ENCODE data around the gene GPHA2. TPM values are rescaled to one million over a fixed set of nuclear protein-coding genes. Genes with fewer than 3 reads are reported as not detected.

GPHA2 gene
- total and polyA plus RNA-seq, 12 donors: 0.67 TPM; not detected in 11

- WGBS, 4 donors: 65 to 72% (median 67%) methylated on average over 6 to 7 of the region's 7 CpGs
- Histone ChIP-seq H3K9me3 (replicated peaks in 1 of 3) (no peaks in the 10 kb centered on the region), H3K4me1 (replicated peaks in 1 of 2) (peaks cover 0 to 11% of the 10 kb centered on the region in 2 donors), H3K36me3 (replicated peaks in 1 of 2) (peaks cover 0 to 81% of the 10 kb centered on the region in 2 donors), H3K27ac (no peak overlapping the region), H3K27me3 (no peaks in the 10 kb centered on the region), H3K4me3 (no peak overlapping the region)
- no peak for DNase-seq
- intact Hi-C loops (cut with DNase I): no loop called here
- TF ChIP-seq POLR2A (IDR thresholded peaks at IDR 0.05) (no peak), CTCF (IDR thresholded peaks at IDR 0.05) (no peak)
These were observed 24.6 kb downstream of the GPHA2 start for GRCh38 chr11:64911142-64911541.

GRCh38 chr11:64910451-64911093 is 25.1 kb downstream of the GPHA2 start:
- intact Hi-C loops (cut with DNase I): no loop called here
- no peaks in the 10 kb centered on the region for H3K27me3 ChIP-seq
- H3K4me1 ChIP-seq (replicated peaks in 1 of 2): peaks cover 0 to 6% of the 10 kb centered on the region in 2 donors
- DNase-seq: no peak
- no peak for TF ChIP-seq CTCF (IDR thresholded peaks at IDR 0.05)
- no peak for TF ChIP-seq POLR2A (IDR thresholded peaks at IDR 0.05)
- peaks cover 0 to 87% of the 10 kb centered on the region in 2 donors for H3K36me3 ChIP-seq (replicated peaks in 1 of 2)
- H3K9me3 ChIP-seq (replicated peaks in 1 of 3): no peaks in the 10 kb centered on the region
- H3K4me3 ChIP-seq: no peak overlapping the region
- 91 to 95% (median 93%) methylated on average over 13 to 27 of the region's 27 CpGs for WGBS, 4 donors
- H3K27ac ChIP-seq: no peak overlapping the region

GRCh38 chr11:64909653-64910343 is 25.9 kb downstream of the GPHA2 start:
- Histone ChIP-seq H3K9me3 (replicated peaks in 1 of 3) (no peaks in the 10 kb centered on the region), H3K27me3 (no peaks in the 10 kb centered on the region), H3K36me3 (replicated peaks in 1 of 2) (peaks cover 0 to 93% of the 10 kb centered on the region in 2 donors), H3K4me1 (replicated peaks in 1 of 2) (no peaks in the 10 kb centered on the region), H3K27ac (no peak overlapping the region), H3K4me3 (no peak overlapping the region)
- 92 to 100% (median 92%) methylated on average over 4 to 39 of the region's 39 CpGs for WGBS, 4 donors
- TF ChIP-seq POLR2A (IDR thresholded peaks at IDR 0.05) (no peak), CTCF (IDR thresholded peaks at IDR 0.05) (no peak)
- intact Hi-C loops (cut with DNase I): no loop called here
- DNase-seq: no peak

GRCh38 chr11:64908766-64909165 is 26.9 kb downstream of the GPHA2 start:
- TF ChIP-seq POLR2A (IDR thresholded peaks at IDR 0.05) (no peak), CTCF (IDR thresholded peaks at IDR 0.05) (no peak)
- Histone ChIP-seq H3K27me3 (no peaks in the 10 kb centered on the region), H3K4me3 (no peak overlapping the region), H3K27ac (no peak overlapping the region), H3K9me3 (replicated peaks in 1 of 3) (no peaks in the 10 kb centered on the region), H3K36me3 (replicated peaks in 1 of 2) (peaks cover 0 to 93% of the 10 kb centered on the region in 2 donors), H3K4me1 (replicated peaks in 1 of 2) (no peaks in the 10 kb centered on the region)
- DNase-seq: no peak
- 89 to 94% (median 92%) methylated on average over 7 to 11 of the region's 11 CpGs; no CpG with 5 or more reads in 1 of the 4 donors for WGBS, 4 donors
- intact Hi-C loops (cut with DNase I): no loop called here
